Neutrophil (primary cell): ENCODE results near the gene RNF207.
A peak's percentile ranks its signal among the peaks of the same experiment; 100 is the strongest.

Experiments used
- H3K27ac ChIP-seq: fragments of 200-600 bp; sonication (generic); 2 replicates; pipeline ENCODE4 v1.5.1; 2016; ENCODE audit warnings: mild to moderate bottlenecking, moderate library complexity
- H3K27me3 ChIP-seq: fragments of 200-600 bp; sonication (generic); 2 replicates; pipeline ENCODE4 v1.6.0; 2016; ENCODE audit warnings: mild to moderate bottlenecking
- H3K36me3 ChIP-seq: fragments of 200-600 bp; sonication (generic); 2 replicates; pipeline ENCODE4 v1.5.1; 2017
- H3K4me1 ChIP-seq, 2 experiments: fragments of 200-600 bp in 1 of 2; sonication (generic) in 1 of 2; 1 replicate in 1 of 2; 2 replicates in 1 of 2; pipeline versions ENCODE4 v1.5.1 to v1.6.1; 2013 to 2016; ENCODE audit warnings: low read depth in 1 of 2, low read length in 1 of 2, mild to moderate bottlenecking in 1 of 2, moderate library complexity in 1 of 2; ENCODE audit not compliant: control insufficient read depth in 1 of 2, insufficient read depth in 1 of 2
- H3K4me3 ChIP-seq, 2 experiments: fragments of 200-600 bp in 1 of 2; sonication (generic) in 1 of 2; 1 replicate in 1 of 2; 2 replicates in 1 of 2; pipeline ENCODE4 v1.5.1; 2013 to 2016; ENCODE audit warnings: low read depth in 1 of 2, low read length in 1 of 2, mild to moderate bottlenecking in 1 of 2, moderate library complexity in 1 of 2
- H3K9me3 ChIP-seq: fragments of 200-600 bp; sonication (generic); 2 replicates; pipeline ENCODE4 v1.5.1; 2016
- TF ChIP-seq, protein P1 (sequence below): fragments of 200-600 bp; sonication (generic); IDR thresholded peaks from 2 replicates; pipeline ENCODE4 v1.5.1; 2016; ENCODE audit warnings: antibody characterized with exemption

Gene RNF207

DNA sequence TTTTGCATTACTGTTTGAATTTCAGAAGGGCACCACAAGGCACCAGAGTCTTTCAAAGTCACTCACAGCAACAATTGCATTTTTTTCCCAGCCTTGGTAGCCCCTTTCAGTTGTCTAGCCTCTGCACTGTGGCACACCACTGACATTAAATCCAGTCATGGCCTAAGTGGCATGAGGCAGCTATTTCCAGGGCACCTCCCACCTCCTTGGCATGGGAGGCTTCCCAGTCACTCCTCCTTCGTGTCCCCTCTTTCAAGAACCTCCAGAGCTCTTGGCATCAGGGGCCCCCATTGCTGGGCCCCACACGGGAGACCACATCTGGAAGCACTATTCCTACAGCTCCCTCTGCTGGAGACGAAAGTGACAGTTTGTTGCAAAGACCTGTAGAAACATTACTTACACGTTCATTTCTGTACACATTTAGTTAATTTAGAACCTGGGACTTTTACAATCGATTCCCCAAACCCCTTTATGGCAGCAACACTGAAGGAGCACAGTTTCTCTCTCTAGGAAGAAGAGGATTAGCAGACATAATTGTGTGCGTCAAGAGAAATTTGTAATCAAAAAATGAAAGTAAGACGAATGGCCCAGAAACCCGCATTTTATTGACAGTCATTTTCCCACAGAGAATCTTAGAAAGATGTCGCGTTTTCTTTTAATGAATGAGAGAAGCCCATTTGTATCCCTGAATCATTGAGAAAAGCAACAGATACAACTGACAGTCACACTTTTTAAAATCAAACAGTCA is 20.1 kb upstream of the RNF207 start:
- TF ChIP-seq, protein P1, sequence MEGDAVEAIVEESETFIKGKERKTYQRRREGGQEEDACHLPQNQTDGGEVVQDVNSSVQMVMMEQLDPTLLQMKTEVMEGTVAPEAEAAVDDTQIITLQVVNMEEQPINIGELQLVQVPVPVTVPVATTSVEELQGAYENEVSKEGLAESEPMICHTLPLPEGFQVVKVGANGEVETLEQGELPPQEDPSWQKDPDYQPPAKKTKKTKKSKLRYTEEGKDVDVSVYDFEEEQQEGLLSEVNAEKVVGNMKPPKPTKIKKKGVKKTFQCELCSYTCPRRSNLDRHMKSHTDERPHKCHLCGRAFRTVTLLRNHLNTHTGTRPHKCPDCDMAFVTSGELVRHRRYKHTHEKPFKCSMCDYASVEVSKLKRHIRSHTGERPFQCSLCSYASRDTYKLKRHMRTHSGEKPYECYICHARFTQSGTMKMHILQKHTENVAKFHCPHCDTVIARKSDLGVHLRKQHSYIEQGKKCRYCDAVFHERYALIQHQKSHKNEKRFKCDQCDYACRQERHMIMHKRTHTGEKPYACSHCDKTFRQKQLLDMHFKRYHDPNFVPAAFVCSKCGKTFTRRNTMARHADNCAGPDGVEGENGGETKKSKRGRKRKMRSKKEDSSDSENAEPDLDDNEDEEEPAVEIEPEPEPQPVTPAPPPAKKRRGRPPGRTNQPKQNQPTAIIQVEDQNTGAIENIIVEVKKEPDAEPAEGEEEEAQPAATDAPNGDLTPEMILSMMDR = no peak
- no peak overlapping the region for H3K27ac ChIP-seq
- H3K36me3 ChIP-seq = peaks cover 24% of the 10 kb centered on the region
- H3K4me3 ChIP-seq = no peak overlapping the region
- H3K4me1 ChIP-seq = peaks cover 22 to 28% of the 10 kb centered on the region in 2 experiments
- H3K9me3 ChIP-seq = no peaks in the 10 kb centered on the region
- peaks cover 25% of the 10 kb centered on the region for H3K27me3 ChIP-seq

DNA sequence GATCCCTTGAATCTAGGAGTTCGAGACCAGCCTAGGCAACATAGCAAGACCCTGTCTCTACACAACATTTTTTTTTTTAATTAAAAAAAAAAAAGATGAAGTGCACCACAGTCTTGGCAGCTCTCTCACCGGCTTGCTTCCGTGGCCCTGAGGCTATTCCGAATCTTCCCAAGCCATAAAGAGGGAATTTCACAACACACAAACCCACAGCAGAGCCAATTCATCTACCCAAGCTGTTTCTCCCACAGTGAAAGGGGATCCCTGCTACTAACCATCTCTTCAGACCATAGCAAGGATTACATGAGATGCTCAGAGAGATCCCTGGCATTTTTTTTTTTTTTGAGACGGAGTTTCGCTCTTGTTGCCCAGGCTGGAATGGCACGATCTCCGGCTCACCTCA is 17.5 kb upstream of the RNF207 start:
- Histone ChIP-seq H3K9me3 (no peaks in the 10 kb centered on the region), H3K36me3 (peaks cover 40% of the 10 kb centered on the region), H3K4me3 (no peak overlapping the region), H3K27me3 (no peaks in the 10 kb centered on the region), H3K27ac (no peak overlapping the region), H3K4me1 (peaks cover 19 to 23% of the 10 kb centered on the region in 2 experiments)
- TF ChIP-seq, protein P1 = no peak

DNA sequence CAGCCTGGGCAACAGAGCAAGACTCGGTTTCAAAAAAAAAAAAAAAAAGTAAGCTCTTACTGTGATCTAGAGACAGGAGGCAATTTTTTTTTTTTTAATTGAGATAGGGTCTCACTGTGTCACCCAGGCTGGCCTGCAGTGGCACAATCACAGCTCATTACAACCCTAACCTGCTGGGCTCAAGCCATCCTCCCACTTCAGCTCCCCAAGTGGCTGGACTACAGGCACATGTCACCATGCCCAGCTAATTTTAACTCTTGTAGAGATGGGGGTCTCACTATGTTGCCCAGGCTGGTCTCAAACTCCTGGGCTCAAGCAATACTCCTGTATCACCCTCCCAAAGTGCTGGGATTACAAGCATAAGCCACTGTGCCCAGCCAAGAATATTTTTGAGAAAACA is 14.0 kb upstream of the RNF207 start:
- TF ChIP-seq, protein P1 = no peak
- Histone ChIP-seq H3K27ac (no peak overlapping the region), H3K27me3 (no peaks in the 10 kb centered on the region), H3K36me3 (peaks cover 50% of the 10 kb centered on the region), H3K4me1 (no peaks in the 10 kb centered on the region), H3K9me3 (no peaks in the 10 kb centered on the region), H3K4me3 (no peak overlapping the region)

DNA sequence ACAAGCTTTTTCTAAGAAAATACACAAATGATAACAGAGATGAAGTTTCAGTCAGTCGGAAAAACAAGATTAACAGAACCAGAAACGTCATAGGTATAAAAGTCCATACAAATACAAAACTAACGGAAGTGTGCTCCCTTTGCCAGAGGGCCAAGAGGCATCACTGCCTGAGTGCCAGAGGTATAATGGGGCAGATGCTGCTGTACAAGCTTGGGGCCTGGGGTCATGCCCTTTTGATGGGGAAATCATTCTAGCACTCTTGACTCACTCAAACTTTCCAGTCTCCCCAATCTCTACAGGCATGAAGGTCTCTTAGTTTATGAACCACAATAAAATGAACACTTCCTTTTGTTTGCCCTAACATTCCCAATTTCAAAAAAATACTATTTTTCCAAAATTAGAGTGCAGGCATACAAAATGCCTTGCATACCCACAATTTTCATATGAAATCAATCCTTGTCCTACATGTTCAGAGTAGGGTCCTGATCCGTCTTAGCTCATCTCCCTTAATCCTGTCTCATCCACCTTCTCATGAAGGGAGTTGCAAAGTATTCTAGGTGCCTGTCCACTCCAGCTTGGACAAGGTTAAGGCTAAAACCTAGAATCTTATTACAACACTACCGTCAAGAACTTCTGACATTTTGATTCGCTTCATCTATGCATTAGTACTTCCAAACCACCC is 8.0 kb upstream of the RNF207 start:
- TF ChIP-seq, protein P1 = no peak
- Histone ChIP-seq H3K27me3 (peaks cover 19% of the 10 kb centered on the region), H3K36me3 (peaks cover 18% of the 10 kb centered on the region), H3K27ac (no peak overlapping the region), H3K4me1 (peaks cover 14 to 24% of the 10 kb centered on the region in 2 experiments), H3K4me3 (no peak overlapping the region), H3K9me3 (no peaks in the 10 kb centered on the region)

DNA sequence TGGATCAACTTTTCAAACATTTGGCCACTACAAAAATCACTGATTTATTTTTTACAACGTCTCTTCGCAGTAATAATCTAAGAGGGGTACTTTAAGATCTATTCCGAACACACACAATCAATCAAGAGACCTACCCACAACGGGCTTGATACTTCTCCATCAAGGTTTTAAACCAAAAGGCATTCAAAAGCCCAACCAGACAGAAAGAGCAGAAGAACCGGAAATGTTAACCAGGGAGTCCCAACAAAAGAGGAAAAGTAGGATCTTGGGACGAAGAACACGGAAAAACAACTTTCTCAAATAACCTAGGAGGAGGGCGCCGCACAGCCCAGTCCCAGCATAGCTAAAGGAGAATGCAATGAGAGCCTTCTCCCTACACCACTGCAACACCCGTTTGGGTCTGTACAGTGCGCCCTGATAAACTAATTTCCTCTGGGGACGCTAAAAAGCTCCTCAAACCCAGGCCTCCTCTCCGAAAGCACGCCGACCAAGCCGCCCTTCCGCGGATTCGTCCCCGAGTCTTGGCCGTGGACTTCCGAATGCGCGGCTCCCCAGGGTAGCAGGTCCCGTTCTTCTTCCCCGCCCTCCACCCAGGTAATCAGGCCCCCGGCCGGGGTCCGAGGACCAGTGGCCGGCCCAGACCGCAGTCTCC is 7.1 kb upstream of the RNF207 start:
- Histone ChIP-seq H3K4me1 (peaks cover 14 to 24% of the 10 kb centered on the region in 2 experiments), H3K27me3 (peaks cover 28% of the 10 kb centered on the region), H3K4me3 (peak overlapping the region; percentile 73 to 74), H3K36me3 (peaks cover 11% of the 10 kb centered on the region), H3K9me3 (no peaks in the 10 kb centered on the region), H3K27ac (peak overlapping the region; percentile 57)
- TF ChIP-seq, protein P1 = no peak
